ENCODE results near the gene ATG4D.

Gene ATG4D

GRCh38 chr19:10543420-10544241 is at the start of gene ATG4D:
ATG4D (plus strand) TSS chr19:10543904; CDS start chr19:10544091, 187 bp downstream.
- TF ChIP-seq GATA3 (IDR thresholded peaks at IDR 0.05; ENCODE audit: low read depth, low read length) (no peak), GATA2 (IDR thresholded peaks at IDR 0.05; ENCODE audit: low read depth, low read length) (no peak)

- TF ChIP-seq GATA3 (IDR thresholded peaks at IDR 0.05; ENCODE audit: low read depth, low read length): no peak
- no peak for TF ChIP-seq GATA2 (IDR thresholded peaks at IDR 0.05; ENCODE audit: low read depth, low read length)
Measured at GRCh38 chr19:10497371-10497770, 46.3 kb upstream of the ATG4D start.

GRCh38 chr19:10499550-10500246 is 44.0 kb upstream of the ATG4D start:
- no peak for TF ChIP-seq GATA3 (IDR thresholded peaks at IDR 0.05; ENCODE audit: low read depth, low read length)
- no peak for TF ChIP-seq GATA2 (IDR thresholded peaks at IDR 0.05; ENCODE audit: low read depth, low read length)

- no peak for TF ChIP-seq GATA2 (IDR thresholded peaks at IDR 0.05; ENCODE audit: low read depth, low read length)
Measured at GRCh38 chr19:10500247-10500592, 43.5 kb upstream of the ATG4D start.

- TF ChIP-seq GATA2 (IDR thresholded peaks at IDR 0.05; ENCODE audit: low read depth, low read length) (no peak), GATA3 (IDR thresholded peaks at IDR 0.05; ENCODE audit: low read depth, low read length) (no peak)
Measured at GRCh38 chr19:10501971-10502523, 41.7 kb upstream of the ATG4D start.

GRCh38 chr19:10502524-10503001 is 41.1 kb upstream of the ATG4D start:
- TF ChIP-seq GATA2 (IDR thresholded peaks at IDR 0.05; ENCODE audit: low read depth, low read length) (no peak; the same call in 1 of the 2 replicates), GATA3 (IDR thresholded peaks at IDR 0.05; ENCODE audit: low read depth, low read length) (no peak)

GRCh38 chr19:10503002-10503789 is 40.5 kb upstream of the ATG4D start, which contains the start of gene KEAP1:
KEAP1 (minus strand) TSS chr19:10503356; CDS start chr19:10500033, 3,323 bp downstream.
- TF ChIP-seq GATA3 (IDR thresholded peaks at IDR 0.05; ENCODE audit: low read depth, low read length) (no peak), GATA2 (IDR thresholded peaks at IDR 0.05; ENCODE audit: low read depth, low read length) (no peak)

- TF ChIP-seq GATA3 (IDR thresholded peaks at IDR 0.05; ENCODE audit: low read depth, low read length) (no peak), GATA2 (IDR thresholded peaks at IDR 0.05; ENCODE audit: low read depth, low read length) (no peak)
Measured at GRCh38 chr19:10505583-10506229, 38.0 kb upstream of the ATG4D start.

GRCh38 chr19:10508036-10508435 is 35.7 kb upstream of the ATG4D start:
- TF ChIP-seq GATA2 (IDR thresholded peaks at IDR 0.05; ENCODE audit: low read depth, low read length): no peak
- TF ChIP-seq GATA3 (IDR thresholded peaks at IDR 0.05; ENCODE audit: low read depth, low read length): no peak

GRCh38 chr19:10508707-10509106 is 35.0 kb upstream of the ATG4D start:
- TF ChIP-seq GATA3 (IDR thresholded peaks at IDR 0.05; ENCODE audit: low read depth, low read length) (no peak), GATA2 (IDR thresholded peaks at IDR 0.05; ENCODE audit: low read depth, low read length) (no peak)

GRCh38 chr19:10510301-10510802 is 33.4 kb upstream of the ATG4D start:
- no peak for TF ChIP-seq GATA2 (IDR thresholded peaks at IDR 0.05; ENCODE audit: low read depth, low read length)
- no peak for TF ChIP-seq GATA3 (IDR thresholded peaks at IDR 0.05; ENCODE audit: low read depth, low read length)

GRCh38 chr19:10513223-10513622 is 30.5 kb upstream of the ATG4D start:
- TF ChIP-seq GATA2 (IDR thresholded peaks at IDR 0.05; ENCODE audit: low read depth, low read length): no peak
- no peak for TF ChIP-seq GATA3 (IDR thresholded peaks at IDR 0.05; ENCODE audit: low read depth, low read length)

All from SH-SY5Y (cell line).